Urothelium cell line (cell line): ENCODE measurements around the gene RNU1-2.
A peak's percentile ranks its signal among the peaks of the same experiment; 100 is the strongest.
"Not testable (repeated sequence)": the region's sequence is repeated elsewhere in the genome, so short reads cannot be mapped to it uniquely, and the experiment has no call there.

ENCODE experiments used
- DNase-seq: peaks from one replicate; pipeline ENCODE4 v3.0.0; 2011; ENCODE audit warnings: low spot score, mixed read lengths
- FAIRE-seq: peaks from 2 replicates; lab custom pipeline; 2011; peaks lifted over from hg19 to GRCh38; lab: Jason Lieb, UNC

Gene RNU1-2

DNA sequence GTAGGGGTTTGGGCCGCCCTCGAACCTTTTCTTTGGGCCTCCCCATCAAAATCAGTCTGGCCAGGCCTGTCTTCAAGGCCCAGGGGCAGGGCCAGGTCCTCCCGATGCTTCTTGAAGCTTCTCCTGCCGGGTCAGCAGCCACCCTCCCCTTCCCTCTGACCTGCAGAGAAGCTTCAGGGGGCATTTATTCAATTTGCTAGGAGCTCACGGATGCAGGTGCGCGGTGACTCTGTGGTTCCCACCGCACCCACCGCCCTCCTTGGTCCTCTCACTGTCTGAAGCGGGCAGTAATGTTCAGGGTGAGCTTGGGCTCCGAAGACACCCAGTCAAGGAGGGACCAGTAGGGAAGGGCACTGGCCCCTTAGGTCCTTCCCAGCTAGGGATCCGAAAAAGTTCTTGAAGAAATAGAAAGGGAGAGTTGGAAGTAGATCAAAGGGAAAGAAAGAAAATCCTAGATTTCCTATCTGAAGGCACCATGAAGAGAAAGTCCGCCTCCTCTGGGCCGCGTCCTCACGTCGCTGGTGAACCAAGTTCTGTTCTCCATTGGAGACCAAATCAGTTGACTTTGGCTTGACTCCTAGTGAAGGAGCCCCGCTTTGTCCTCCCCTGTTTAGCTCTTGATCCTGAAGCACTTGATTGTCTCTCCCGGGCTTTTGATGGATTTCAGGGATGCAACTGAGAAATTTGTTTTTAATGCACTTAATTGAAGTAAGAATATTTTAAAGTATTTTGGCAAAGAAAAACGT, 8.7 kb upstream of the RNU1-2 start:
- DNase-seq = no peak
- FAIRE-seq = no peak

GRCh38 chr1:16888860-16889816, 6.6 kb upstream of the RNU1-2 start:
- DNase-seq = no peak
- no peak for FAIRE-seq

DNA sequence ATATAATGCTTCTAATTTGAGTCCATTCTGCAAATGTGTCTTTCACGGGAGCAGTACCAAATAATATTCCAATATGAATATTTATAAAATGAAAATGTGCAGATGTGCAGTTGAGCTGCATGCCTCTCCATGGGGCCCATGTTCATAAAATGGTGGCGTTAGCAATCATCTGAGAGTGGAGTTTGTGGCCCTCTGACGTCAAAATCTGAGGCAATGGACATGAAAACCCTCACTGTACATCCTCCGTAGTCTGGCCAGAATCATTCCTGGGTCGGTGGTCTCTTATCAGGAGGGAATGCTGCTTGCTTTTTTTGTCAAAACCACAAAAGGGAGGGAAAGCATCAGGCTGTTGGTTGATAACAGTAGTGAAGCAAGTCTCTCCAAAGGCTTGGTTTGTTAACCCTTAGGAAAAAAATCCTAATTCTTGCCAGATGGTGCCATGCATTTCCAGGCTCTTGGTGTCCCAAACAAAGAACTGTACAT, 5.2 kb upstream of the RNU1-2 start:
- FAIRE-seq, DNase-seq: not testable (repeated sequence)

DNA sequence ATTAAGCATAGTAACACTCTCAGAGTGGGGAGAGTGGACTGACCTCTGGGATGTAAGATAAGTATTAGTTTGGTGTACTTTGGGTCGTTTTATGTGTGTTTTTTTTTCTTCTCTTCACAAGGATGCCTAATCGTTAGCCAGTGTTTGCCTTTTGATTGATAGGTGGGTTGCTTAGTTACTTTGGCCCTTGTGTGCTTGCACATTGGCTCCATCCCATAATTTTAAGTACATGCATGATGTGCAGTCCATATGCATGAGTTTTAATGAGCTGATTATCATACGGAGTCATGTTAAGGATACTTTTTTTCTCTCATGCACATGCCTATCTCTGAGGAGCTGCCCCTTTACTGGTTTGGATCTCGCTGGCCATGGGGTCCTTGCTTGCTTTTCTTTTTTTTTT, 4.7 kb upstream of the RNU1-2 start:
- FAIRE-seq, DNase-seq: not testable (repeated sequence)

DNA sequence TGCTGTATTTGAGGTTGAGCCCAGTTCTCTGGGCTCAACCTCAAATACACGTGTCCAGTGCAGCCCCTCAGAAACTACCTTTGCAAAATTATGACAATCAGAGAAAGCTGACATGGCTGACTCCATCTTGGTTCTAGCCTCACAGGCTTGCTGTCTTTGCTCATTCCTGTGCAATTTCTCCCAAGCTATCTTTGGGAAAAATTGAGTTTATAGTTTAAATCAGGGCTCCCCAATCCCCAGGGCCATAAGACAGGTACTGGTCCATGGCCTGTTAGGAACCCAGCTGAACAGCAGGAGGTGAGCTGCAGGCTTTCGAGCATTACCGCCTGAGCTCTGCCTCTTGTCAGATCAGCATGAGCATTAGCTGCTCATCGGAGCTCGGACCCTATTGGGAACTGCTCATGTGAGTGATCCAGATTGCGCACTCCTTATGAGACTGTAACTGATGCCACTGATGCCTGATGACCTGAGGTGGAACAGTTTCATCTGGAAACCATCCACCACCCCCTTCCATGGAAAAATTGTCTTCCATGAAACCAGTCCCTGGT, 2.7 kb upstream of the RNU1-2 start:
- DNase-seq, FAIRE-seq: not testable (repeated sequence)

GRCh38 chr1:16893796-16894195, 2.0 kb upstream of the RNU1-2 start:
- FAIRE-seq, DNase-seq: not testable (repeated sequence)

DNA sequence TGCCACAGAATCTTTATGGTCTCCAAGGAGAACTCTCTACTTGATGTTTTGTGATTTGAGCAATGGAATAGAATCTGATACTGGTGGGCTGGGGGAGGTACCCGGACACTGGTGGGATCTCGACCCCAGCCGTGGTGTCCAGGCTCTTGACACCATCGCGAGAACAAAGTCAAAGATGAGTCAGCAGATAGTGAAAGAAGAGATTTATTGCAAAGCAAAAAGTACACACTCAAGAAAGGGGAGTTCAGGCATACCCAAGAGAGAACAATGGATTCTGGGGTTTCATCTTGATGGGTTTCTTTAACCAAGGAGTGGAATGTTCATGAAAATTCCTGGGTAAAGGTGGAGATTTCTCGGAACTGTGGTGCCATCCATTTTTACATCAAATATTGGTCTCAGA, 1.4 kb upstream of the RNU1-2 start:
- DNase-seq, FAIRE-seq: not testable (repeated sequence)

DNA sequence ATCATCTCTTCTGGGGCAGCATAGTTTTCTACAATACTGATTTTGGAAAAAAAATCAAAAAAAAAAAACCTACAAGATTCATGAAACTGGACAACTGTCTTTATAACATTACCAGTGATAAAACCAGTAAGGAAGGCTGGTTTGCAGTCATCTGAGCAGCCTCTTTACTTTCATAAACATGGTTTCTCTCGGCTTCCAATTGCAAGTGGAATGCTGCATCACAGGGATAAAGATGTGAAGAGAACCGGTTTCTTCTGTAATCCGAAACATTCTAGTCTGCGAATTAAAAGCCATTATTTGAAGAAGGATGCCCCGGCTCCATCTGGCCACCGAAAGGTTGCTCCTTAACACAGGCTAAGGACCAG, 565 bp upstream of the RNU1-2 start:
- FAIRE-seq = not testable (repeated sequence)

GRCh38 chr1:16896316-16897055, 706 bp downstream of the RNU1-2 start:
- DNase-seq, FAIRE-seq: not testable (repeated sequence)

More for the DNA sequence above, 565 bp upstream of the RNU1-2 start:
- DNase-seq = not testable (repeated sequence)

DNA sequence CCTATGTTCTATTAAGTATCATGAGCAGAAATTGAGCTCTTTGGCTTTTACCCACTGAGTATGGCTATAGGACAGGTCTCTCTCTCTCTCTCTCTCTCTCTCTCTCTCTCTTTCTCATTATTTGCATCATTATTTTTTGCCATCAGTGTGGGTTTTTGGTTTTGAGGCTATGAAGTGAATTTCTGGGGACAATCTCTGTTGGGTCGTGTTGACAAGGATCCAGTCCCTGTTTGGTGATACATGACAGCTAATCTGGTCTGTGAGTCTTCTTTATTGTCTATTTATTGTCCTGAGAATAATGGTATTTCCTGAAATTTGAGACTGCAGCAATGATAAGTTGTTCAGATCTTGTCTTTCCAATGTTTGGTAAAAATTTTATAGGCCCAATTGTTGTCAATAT, 1.9 kb downstream of the RNU1-2 start:
- DNase-seq, FAIRE-seq: not testable (repeated sequence)

DNA sequence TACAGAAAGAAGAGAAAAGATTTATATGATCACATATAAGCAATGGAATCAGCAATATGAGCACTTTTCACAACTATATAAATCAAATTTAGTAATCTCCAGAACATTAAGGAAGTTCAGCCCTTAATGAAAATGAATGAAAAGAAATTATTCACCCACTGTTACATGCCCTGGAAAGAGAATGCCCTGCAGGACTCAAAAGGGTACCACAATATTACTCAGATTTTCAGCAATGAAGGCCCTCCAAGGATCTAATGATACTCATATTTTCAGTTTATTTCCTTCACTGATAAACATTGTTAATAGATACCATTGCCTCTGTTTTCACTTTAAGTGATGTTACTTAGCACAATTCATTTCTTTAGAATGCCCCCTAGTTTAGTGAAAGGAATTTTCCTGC, 2.5 kb downstream of the RNU1-2 start:
- not testable (repeated sequence) for FAIRE-seq, DNase-seq

DNA sequence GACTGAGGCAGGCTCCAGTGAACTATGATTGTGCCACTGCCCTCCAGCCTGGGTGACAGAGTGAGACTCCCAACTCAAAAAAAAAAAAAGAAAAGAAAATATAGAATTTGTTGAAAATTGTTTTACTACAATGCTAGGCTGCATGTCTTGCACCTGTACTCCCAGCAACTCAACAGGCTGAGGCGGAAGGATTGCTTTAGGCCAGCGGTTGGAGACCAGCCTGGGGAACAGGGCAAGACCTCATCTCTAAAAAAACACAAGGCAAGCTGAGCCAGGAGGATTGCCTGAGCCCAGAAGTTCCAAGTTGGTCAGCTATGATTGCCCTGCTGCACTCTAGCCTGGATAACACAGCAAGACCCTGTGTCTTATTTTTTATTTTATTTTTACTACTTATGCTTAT, 3.2 kb downstream of the RNU1-2 start:
- FAIRE-seq, DNase-seq: not testable (repeated sequence)

- DNase-seq (no peak), FAIRE-seq (no peak)
Observed at GRCh38 chr1:16900751-16901150, 5.0 kb downstream of the RNU1-2 start.

- FAIRE-seq = not testable (repeated sequence)
Observed at GRCh38 chr1:16901371-16901770, 5.6 kb downstream of the RNU1-2 start.

DNA sequence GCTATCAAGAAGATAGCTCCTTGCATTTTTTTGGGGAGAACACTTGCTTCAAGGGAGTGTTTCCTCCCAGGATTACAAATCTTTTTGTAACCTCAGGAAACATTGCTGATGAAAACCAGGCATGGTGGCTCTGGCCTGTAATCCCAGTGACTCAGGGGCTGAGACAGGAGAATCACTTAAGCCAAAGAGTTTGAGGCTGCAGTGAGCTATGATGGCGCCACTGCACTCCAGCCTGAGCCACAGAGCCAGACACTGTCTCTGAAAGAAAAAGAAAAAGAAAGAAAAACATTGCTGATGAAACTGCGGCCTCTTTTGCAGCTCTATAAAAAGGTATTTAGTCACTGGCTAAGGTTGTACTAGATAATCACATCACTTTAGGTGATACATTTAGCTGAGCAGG, 7.3 kb downstream of the RNU1-2 start:
- FAIRE-seq = no peak
- DNase-seq = no peak

More at GRCh38 chr1:16901371-16901770, 5.6 kb downstream of the RNU1-2 start:
- not testable (repeated sequence) for DNase-seq

DNA sequence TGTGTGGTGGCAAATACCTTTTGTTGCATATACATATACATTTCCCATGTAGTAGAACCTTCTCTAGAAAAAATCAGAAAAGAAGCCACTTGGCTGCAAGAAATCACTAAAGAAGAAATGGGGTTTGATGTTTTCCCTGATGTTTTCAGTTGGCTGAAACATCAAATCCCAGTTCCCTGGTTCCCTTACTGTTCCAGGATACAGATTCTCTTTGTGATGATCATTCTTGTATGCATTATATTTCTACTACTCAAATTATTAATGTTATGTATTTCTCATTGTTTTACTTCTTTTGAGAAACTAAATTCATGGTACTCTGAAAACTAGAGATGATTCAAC, 7.6 kb downstream of the RNU1-2 start:
- FAIRE-seq (no peak), DNase-seq (no peak)

DNA sequence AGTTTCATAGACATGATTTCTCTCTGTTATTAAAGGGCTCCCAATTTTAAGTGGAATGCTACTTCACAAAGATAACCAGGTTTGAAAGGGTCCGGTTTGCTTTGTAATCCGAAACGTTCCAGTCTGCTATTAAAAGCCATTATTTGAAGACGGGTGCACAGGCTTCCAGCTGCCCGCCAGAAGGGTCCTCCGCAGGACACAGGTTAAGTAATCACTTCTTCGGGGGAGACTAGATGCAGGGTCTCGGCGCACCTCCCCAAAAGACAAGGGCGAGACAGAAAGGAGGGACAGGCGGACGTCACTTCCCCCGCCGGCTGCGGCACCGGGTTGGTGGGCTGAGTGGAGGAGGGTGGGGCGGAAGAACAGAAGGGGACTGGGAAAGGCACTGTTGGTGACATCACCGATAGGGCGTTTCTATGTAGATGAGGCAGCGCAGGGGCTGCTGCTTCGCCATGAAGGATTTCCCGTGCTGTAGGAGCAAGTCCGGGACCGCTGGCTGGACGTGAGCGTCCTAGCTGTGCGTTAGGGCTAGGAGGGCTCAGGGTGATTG, 8.9 kb downstream of the RNU1-2 start:
- DNase-seq (peak; percentile 89), FAIRE-seq (no peak)

DNA sequence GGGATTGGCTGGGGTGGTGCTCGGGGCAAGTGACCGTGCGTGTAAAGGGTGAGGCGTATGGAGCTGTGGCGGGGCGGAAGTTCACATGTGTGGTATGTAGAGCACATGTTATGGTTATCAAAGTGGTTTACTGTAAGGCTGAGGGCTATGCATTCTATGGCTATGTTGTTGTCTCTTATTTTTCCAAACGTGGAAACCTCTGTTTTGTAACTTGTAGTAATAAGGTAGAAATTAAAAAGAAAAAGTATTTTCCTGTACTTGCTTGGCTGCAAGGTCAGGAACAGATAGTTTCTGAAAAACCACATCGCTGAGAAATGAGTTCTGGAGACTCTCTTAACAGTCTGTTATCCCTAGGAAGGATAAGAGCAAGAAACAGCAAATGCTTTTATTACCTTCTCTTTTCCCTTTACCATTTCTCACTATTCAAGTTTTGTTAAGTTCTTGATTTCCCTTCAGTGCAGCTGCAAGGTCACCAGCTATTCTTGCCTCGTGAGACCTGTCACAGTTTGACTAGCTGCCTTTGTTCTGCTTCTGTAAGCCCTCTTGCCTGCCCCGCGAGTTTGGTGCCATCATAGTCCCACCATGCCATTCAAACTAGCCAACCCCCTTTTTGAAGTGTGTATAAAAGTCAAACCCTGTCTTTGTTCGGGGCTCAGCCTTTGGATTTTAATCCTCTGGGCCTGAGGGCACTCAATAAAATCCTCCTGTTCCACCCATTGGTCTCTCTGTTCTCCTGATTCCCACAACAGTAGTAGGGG, 9.5 kb downstream of the RNU1-2 start:
- FAIRE-seq = no peak

More for the DNA sequence above, 9.5 kb downstream of the RNU1-2 start:
- peak; percentile 38 for DNase-seq
